IMR-90 (cell line): Measurements from ENCODE around the gene CCNYL1. TPM values are rescaled to one million over a fixed set of nuclear protein-coding genes. Genes with fewer than 3 reads are reported as not detected.

Source experiments
- ATAC-seq: fragments of 200-7000 bp; cut with Tn5 transposase; 2 replicates; pipeline ENCODE4 v1.9.1; 2020; ENCODE audit warnings: low read depth, mild to moderate bottlenecking, moderate library complexity
- BruUV-seq: library from RNA; stranded (reverse); fragments of 400-500 nt; replicated peaks from 2 replicates; lab custom pipeline; 2021; lab: Mats Ljungman, UMichigan
- CTCF ChIA-PET: fragments of 300-600 bp; formaldehyde crosslinking; extraction: SDS; loops from one replicate; lab custom pipeline; 2021; ENCODE audit warnings: antibody characterized with exemption; lab: Yijun Ruan, JAX
- POLR2A ChIA-PET: fragments of 300-600 bp; sonication (Branson Sonifier 250); formaldehyde crosslinking; loops from one replicate; lab custom pipeline; 2022; ENCODE audit warnings: antibody characterized with exemption; ENCODE audit not compliant: unreplicated experiment; lab: Charles Lee
- DNase-seq: peaks from one replicate; pipeline ENCODE4 v3.0.0; 2013
- H2AFZ ChIP-seq: replicated peaks from 2 replicates; pipeline ENCODE3; 2013; ENCODE audit warnings: low read length, mild to moderate bottlenecking; ENCODE audit not compliant: poor library complexity
- H2AK5ac ChIP-seq: 2 replicates; pipeline ENCODE4 v1.6.1; 2013; ENCODE audit warnings: low read depth, low read length, inconsistent platforms
- H2AK9ac ChIP-seq: replicated peaks from 2 replicates; pipeline ENCODE3; 2013; ENCODE audit warnings: mild to moderate bottlenecking, low read depth, low read length, moderate library complexity; ENCODE audit not compliant: poor library complexity
- H2BK120ac ChIP-seq: 2 replicates; pipeline ENCODE4 v1.6.1; 2013; ENCODE audit warnings: low read depth, low read length, inconsistent platforms
- H2BK15ac ChIP-seq: 3 replicates; pipeline ENCODE4 v1.6.1; 2013; ENCODE audit warnings: low read depth, low read length, inconsistent platforms
- H2BK20ac ChIP-seq: 2 replicates; pipeline ENCODE4 v1.6.1; 2013; ENCODE audit warnings: low read depth, mild to moderate bottlenecking, inconsistent platforms, low read length, moderate library complexity
- H2BK5ac ChIP-seq: 2 replicates; pipeline ENCODE4 v1.6.1; 2013; ENCODE audit warnings: mild to moderate bottlenecking, low read depth, low read length, inconsistent platforms; ENCODE audit not compliant: poor library complexity, severe bottlenecking
- H3K14ac ChIP-seq: replicated peaks from 2 replicates; pipeline ENCODE4 v1.6.1; 2013; ENCODE audit warnings: low read depth, low read length, inconsistent platforms
- H3K18ac ChIP-seq: 2 replicates; pipeline ENCODE4 v1.6.1; 2013; ENCODE audit warnings: low read depth, low read length, control low read depth
- H3K23ac ChIP-seq: 2 replicates; pipeline ENCODE4 v1.6.1; 2013; ENCODE audit warnings: low read depth, low read length, inconsistent platforms
- H3K27ac ChIP-seq: 2 replicates; pipeline ENCODE4 v1.5.1; 2013; ENCODE audit warnings: mild to moderate bottlenecking, control low read depth, low read length; ENCODE audit not compliant: insufficient read depth
- H3K27me3 ChIP-seq: 2 replicates; pipeline ENCODE4 v1.6.1; 2013; ENCODE audit warnings: low read length; ENCODE audit not compliant: control insufficient read depth, insufficient read depth
- H3K36me3 ChIP-seq: 2 replicates; pipeline ENCODE4 v1.6.1; 2013; ENCODE audit warnings: low read length, mixed read lengths; ENCODE audit not compliant: control insufficient read depth, insufficient read depth
- H3K4ac ChIP-seq: 2 replicates; pipeline ENCODE4 v1.6.1; 2013; ENCODE audit warnings: low read depth, low read length, inconsistent platforms
- H3K4me1 ChIP-seq: 2 replicates; pipeline ENCODE4 v1.6.1; 2013; ENCODE audit warnings: low read length, mixed read lengths; ENCODE audit not compliant: control insufficient read depth, insufficient read depth
- H3K4me2 ChIP-seq: 2 replicates; pipeline ENCODE4 v1.6.1; 2013; ENCODE audit warnings: low read depth, mild to moderate bottlenecking, control low read depth, low read length, moderate library complexity
- H3K4me3 ChIP-seq: 2 replicates; pipeline ENCODE4 v1.5.1; 2013; ENCODE audit warnings: low read depth, mild to moderate bottlenecking, control low read depth, low read length, moderate library complexity; ENCODE audit not compliant: insufficient read depth
- H3K56ac ChIP-seq: 2 replicates; pipeline ENCODE4 v1.6.1; 2013; ENCODE audit warnings: low read length, inconsistent platforms; ENCODE audit not compliant: insufficient read depth; ENCODE audit errors: extremely low read depth
- H3K79me1 ChIP-seq, 2 experiments: 2 replicates each; pipeline ENCODE4 v1.6.1; 2013; ENCODE audit warnings: low read length in 2 of 2, inconsistent platforms in 1 of 2, low read depth in 1 of 2
- H3K9ac ChIP-seq: 2 replicates; pipeline ENCODE4 v1.6.1; 2013; ENCODE audit warnings: low read depth, low read length, control low read depth
- H3K9me1 ChIP-seq: 2 replicates; pipeline ENCODE4 v1.6.1; 2013; ENCODE audit warnings: low read length, inconsistent platforms; ENCODE audit not compliant: insufficient read depth
- H3K9me3 ChIP-seq: 2 replicates; pipeline ENCODE4 v1.6.1; 2013; ENCODE audit warnings: low read length; ENCODE audit not compliant: control insufficient read depth, insufficient read depth
- H4K20me1 ChIP-seq: 2 replicates; pipeline ENCODE4 v1.6.1; 2013; ENCODE audit warnings: low read length, inconsistent platforms; ENCODE audit not compliant: insufficient read depth
- H4K5ac ChIP-seq: 2 replicates; pipeline ENCODE4 v1.6.1; 2013; ENCODE audit warnings: mild to moderate bottlenecking, low read depth, low read length, control low read depth
- H4K8ac ChIP-seq, 2 experiments: 2 replicates each; pipeline ENCODE4 v1.6.1; 2013; ENCODE audit warnings: low read depth in 2 of 2, low read length in 2 of 2, control low read depth in 1 of 2, inconsistent platforms in 1 of 2
- H4K91ac ChIP-seq: 2 replicates; pipeline ENCODE4 v1.6.1; 2013; ENCODE audit warnings: low read depth, low read length, inconsistent platforms; ENCODE audit not compliant: insufficient read depth
- BHLHE40 ChIP-seq: fragments of 150-350 bp; IDR thresholded peaks from 2 replicates; pipeline ENCODE4 v1.6.1; 2016; ENCODE audit warnings: mild to moderate bottlenecking, low read depth, low read length
- CEBPB ChIP-seq: IDR thresholded peaks from 2 replicates; pipeline ENCODE4 v1.6.1; 2012; ENCODE audit warnings: low read depth, low read length, improper control_type of control experiment
- CTCF ChIP-seq: conservative IDR thresholded peaks from 2 replicates; pipeline ENCODE4 v1.5.1; 2012; ENCODE audit warnings: mild to moderate bottlenecking, low read depth, low read length, improper control_type of control experiment
- ELK1 ChIP-seq: fragments of 150-350 bp; IDR thresholded peaks from 2 replicates; pipeline ENCODE4 v1.6.1; 2016; ENCODE audit warnings: low read depth, mild to moderate bottlenecking, low read length, moderate library complexity, borderline replicate concordance
- FOS ChIP-seq: fragments of 150-350 bp; IDR thresholded peaks from 2 replicates; pipeline ENCODE4 v1.6.1; 2016; ENCODE audit warnings: low read depth, low read length
- MAFK ChIP-seq: IDR thresholded peaks from 2 replicates; pipeline ENCODE4 v1.6.1; 2012; ENCODE audit warnings: low read depth, low read length, improper control_type of control experiment
- NFE2L2 ChIP-seq: fragments of 150-350 bp; IDR thresholded peaks from 2 replicates; pipeline ENCODE4 v1.6.1; 2016; ENCODE audit warnings: low read depth, mild to moderate bottlenecking, low read length
- RAD21 ChIP-seq: IDR thresholded peaks from 2 replicates; pipeline ENCODE4 v1.6.1; 2012; ENCODE audit warnings: low read length, improper control_type of control experiment
- USF2 ChIP-seq: fragments of 150-350 bp; IDR thresholded peaks from 2 replicates; pipeline ENCODE4 v1.6.1; 2017; ENCODE audit warnings: mild to moderate bottlenecking, antibody characterized with exemption, low read length, low read depth
- WGBS, 2 experiments: methylation state at CpG; one replicate each; pipeline versions ENCODE4 v1.1.5 to v1.1.7; 2013; ENCODE audit warnings: missing lambda C conversion rate in 2 of 2; ENCODE audit not compliant: insufficient read length in 1 of 2; ENCODE audit errors: extremely low coverage in 2 of 2; 5-methylcytosine and 5-hydroxymethylcytosine counted together
- dilution Hi-C: fragments of 300-500 bp; cut with HindIII; formaldehyde crosslinking; loops from one replicate; pipeline ENCODE4 v1.14.3; 2018; ENCODE audit warnings: low sequenced_read_pairs; ENCODE audit not compliant: unreplicated experiment
- in situ Hi-C: fragments of 300-500 bp; cut with MboI; formaldehyde crosslinking; loops from 3 replicates; pipeline ENCODE4 v1.14.3; 2019; ENCODE audit warnings: low sequenced_read_pairs, inconsistent platforms, mixed read lengths
- intact Hi-C: fragments of 100-400 bp; cut with micrococcal nuclease; formaldehyde crosslinking; loops from 2 replicates; pipeline ENCODE4 v1.10.0; 2022
- polyA plus RNA-seq, 3 experiments: library from polyadenylated mRNA; depleted of rRNA; stranded (reverse); fragments of >200 nt; gene quantifications; 2 replicates each; pipeline ENCODE4 v1.2.3, GENCODE V29; 2012; ENCODE audit warnings: low replicate concordance in 1 of 3
- total RNA-seq: library from RNA; depleted of rRNA; stranded (reverse); fragments of >200 nt; gene quantifications from 2 replicates; pipeline ENCODE4 v1.2.3, GENCODE V29; 2012

CCNYL1 gene
- total and polyA plus RNA-seq, 2 of the 4 experiments (the other 2 are of a cell fraction), result 5.4 to 7.3 TPM

- Histone ChIP-seq H3K36me3 (no peaks in the 10 kb centered on the region; the same call in none of the 2 replicates), H4K91ac (peak overlapping the region; percentile 58)
- TF ChIP-seq ELK1 (no peak), NFE2L2 (no peak), FOS (peak; percentile 20; the same call in 1 of the 2 replicates), RAD21 (no peak), BHLHE40 (no peak), USF2 (no peak), MAFK (no peak), CTCF (no peak), CEBPB (0 out of 2 replicates have a peak, but pooled peaks have one; percentile 53)
Measured at GRCh38 chr2:207747653-207748560, 36.5 kb downstream of the CCNYL1 start.

More at GRCh38 chr2:207747653-207748560, 36.5 kb downstream of the CCNYL1 start:
- intact Hi-C loops (loop anchor here (2.0 to 10.0 kb wide), 2 partner anchors 507 to 943 kb away; partner anchors contain the start of gene IDH1), dilution Hi-C loops (no loop called here), in situ Hi-C loops (loop anchor here (5.0 to 25.0 kb wide), 4 partner anchors 287 to 961 kb away; partner anchors contain the start of genes IDH1 and PIKFYVE)
- H3K18ac ChIP-seq, result peak overlapping the region; percentile 13
- peak overlapping the region; percentile 79 for H2AK9ac ChIP-seq
- no TSS peak for BruUV-seq
- H2AFZ ChIP-seq, result peak overlapping the region; percentile 60
- no peaks in the 10 kb centered on the region for H3K9me3 ChIP-seq
- H3K23ac ChIP-seq, result peak overlapping the region; percentile 56; the same call in 1 of the 2 replicates
- peak; percentile 84 for DNase-seq
- peak overlapping the region; percentile 44; the same call in 2 of the 3 replicates for H2BK15ac ChIP-seq
- ChIA-PET POLR2A (no interaction called here), CTCF (interaction anchor here (0.9 to 2.8 kb wide), 8 partner anchors 10 to 324 kb away, joined by 3 to 20 read pairs (median 4); no protein-coding TSS in a partner anchor)
- H4K20me1 ChIP-seq, result peaks cover 8% of the 10 kb centered on the region; the same call in 1 of the 2 replicates
- H2BK20ac ChIP-seq, result peak overlapping the region; percentile 81
- peak overlapping the region in 1 of 2 experiments; percentile 54; a peak in 2 of 4 replicates for H4K8ac ChIP-seq
- WGBS, 2 experiments, result no CpG with 5 or more reads among the region's 15 CpGs
- no peak overlapping the region for H3K9ac ChIP-seq
- H3K27me3 ChIP-seq, result no peaks in the 10 kb centered on the region
- peak overlapping the region; percentile 73; the same call in 1 of the 2 replicates for H2AK5ac ChIP-seq
- peak; percentile 59 for ATAC-seq
- H3K9me1 ChIP-seq, result peaks cover 8% of the 10 kb centered on the region
- H3K27ac ChIP-seq, result peak overlapping the region; percentile 58; the same call in 1 of the 2 replicates
- peak overlapping the region; percentile 31 for H4K5ac ChIP-seq
- peaks cover 12% of the 10 kb centered on the region for H3K4me1 ChIP-seq
- H2BK5ac ChIP-seq, result peak overlapping the region; percentile 37
- peak overlapping the region; percentile 71 for H2BK120ac ChIP-seq
- H3K79me1 ChIP-seq, result peaks cover 0 to 7% of the 10 kb centered on the region in 2 experiments; a peak in 2 of 4 replicates
- no peak overlapping the region for H3K56ac ChIP-seq
- peak overlapping the region; percentile 15; the same call in 1 of the 2 replicates for H3K4me2 ChIP-seq
- H3K4ac ChIP-seq, result peak overlapping the region; percentile 81
- H3K4me3 ChIP-seq, result no peak overlapping the region
- peak overlapping the region; percentile 45; the same call in 1 of the 2 replicates for H3K14ac ChIP-seq
